KMS-11 (cell line): Measurements from ENCODE around the gene LRP4.

ENCODE experiments used
- H2AFZ ChIP-seq: fragments of 200-600 bp; sonication (generic); 2 replicates; pipeline ENCODE4 v1.6.1; 2016; ENCODE audit warnings: antibody characterized with exemption, mixed run types, low read depth
- H3K27ac ChIP-seq: fragments of 200-600 bp; sonication (generic); 2 replicates; pipeline ENCODE4 v1.6.1; 2016; ENCODE audit warnings: mild to moderate bottlenecking, mixed run types
- H3K27me3 ChIP-seq: fragments of 200-600 bp; sonication (generic); 2 replicates; pipeline ENCODE4 v1.6.1; 2017; ENCODE audit warnings: mild to moderate bottlenecking, low read depth, mixed run types, moderate library complexity; ENCODE audit not compliant: insufficient read depth
- H3K36me3 ChIP-seq: fragments of 200-600 bp; sonication (generic); 2 replicates; pipeline ENCODE4 v1.6.1; 2017; ENCODE audit warnings: mild to moderate bottlenecking, mixed run types; ENCODE audit not compliant: insufficient read depth
- H3K4me1 ChIP-seq: fragments of 200-600 bp; sonication (generic); 2 replicates; pipeline ENCODE4 v1.6.1; 2016; ENCODE audit warnings: mild to moderate bottlenecking, low read depth, mixed run types; ENCODE audit not compliant: poor library complexity, severe bottlenecking
- H3K4me2 ChIP-seq: fragments of 200-600 bp; sonication (generic); 2 replicates; pipeline ENCODE4 v1.7.0; 2016; ENCODE audit warnings: mild to moderate bottlenecking, mixed run types
- H3K4me3 ChIP-seq: fragments of 200-600 bp; sonication (generic); IDR thresholded peaks from 2 replicates; pipeline ENCODE4 v1.6.1; 2017; ENCODE audit warnings: low read depth, low read length, mixed read lengths; ENCODE audit not compliant: insufficient read depth
- H3K79me2 ChIP-seq: fragments of 200-600 bp; sonication (generic); 2 replicates; pipeline ENCODE4 v1.6.1; 2016; ENCODE audit warnings: low read depth, mixed run types; ENCODE audit not compliant: insufficient read depth
- H3K9ac ChIP-seq: fragments of 200-600 bp; sonication (generic); 2 replicates; pipeline ENCODE4 v1.6.1; 2016; ENCODE audit warnings: mild to moderate bottlenecking, mixed run types
- H4K20me1 ChIP-seq: fragments of 200-600 bp; sonication (generic); 2 replicates; pipeline ENCODE4 v1.6.1; 2016; ENCODE audit warnings: mild to moderate bottlenecking, mixed run types; ENCODE audit not compliant: insufficient read depth
- CTCF ChIP-seq: fragments of 200-600 bp; sonication (generic); conservative IDR thresholded peaks from 2 replicates; pipeline ENCODE4 v1.6.1; 2017; ENCODE audit warnings: low read depth, mild to moderate bottlenecking, antibody characterized with exemption, low read length, moderate library complexity, mixed read lengths

LRP4 gene

GRCh38 chr11:46901156-46901555, 17.2 kb downstream of the LRP4 start:
- no peak overlapping the region for H3K9ac ChIP-seq
- no peak overlapping the region for H3K4me2 ChIP-seq
- no peaks in the 10 kb centered on the region for H3K27me3 ChIP-seq
- H2AFZ ChIP-seq, result no peak overlapping the region
- TF ChIP-seq CTCF, result no peak
- no peak overlapping the region for H3K4me3 ChIP-seq
- H3K27ac ChIP-seq, result no peak overlapping the region
- no peaks in the 10 kb centered on the region for H3K36me3 ChIP-seq
- H4K20me1 ChIP-seq, result no peaks in the 10 kb centered on the region
- no peaks in the 10 kb centered on the region for H3K4me1 ChIP-seq
- H3K79me2 ChIP-seq, result no peaks in the 10 kb centered on the region

GRCh38 chr11:46900091-46900746, 18.1 kb downstream of the LRP4 start:
- H3K4me2 ChIP-seq, result no peak overlapping the region
- H3K4me1 ChIP-seq, result no peaks in the 10 kb centered on the region
- no peak overlapping the region for H3K4me3 ChIP-seq
- no peaks in the 10 kb centered on the region for H4K20me1 ChIP-seq
- no peak overlapping the region for H2AFZ ChIP-seq
- H3K79me2 ChIP-seq, result no peaks in the 10 kb centered on the region
- no peak for TF ChIP-seq CTCF
- H3K9ac ChIP-seq, result no peak overlapping the region
- no peaks in the 10 kb centered on the region for H3K36me3 ChIP-seq
- no peak overlapping the region for H3K27ac ChIP-seq
- no peaks in the 10 kb centered on the region for H3K27me3 ChIP-seq

GRCh38 chr11:46899501-46900025, 18.8 kb downstream of the LRP4 start:
- Histone ChIP-seq H3K4me2 (no peak overlapping the region), H4K20me1 (no peaks in the 10 kb centered on the region), H3K4me3 (no peak overlapping the region), H3K36me3 (no peaks in the 10 kb centered on the region), H2AFZ (no peak overlapping the region), H3K27ac (no peak overlapping the region), H3K4me1 (no peaks in the 10 kb centered on the region), H3K27me3 (no peaks in the 10 kb centered on the region), H3K9ac (no peak overlapping the region), H3K79me2 (no peaks in the 10 kb centered on the region)
- no peak for TF ChIP-seq CTCF

GRCh38 chr11:46898396-46899095, 19.8 kb downstream of the LRP4 start:
- no peak overlapping the region for H3K27ac ChIP-seq

More at GRCh38 chr11:46898396-46899095, 19.8 kb downstream of the LRP4 start:
- no peaks in the 10 kb centered on the region for H3K4me1 ChIP-seq
- H3K4me2 ChIP-seq, result no peak overlapping the region
- no peak overlapping the region for H3K4me3 ChIP-seq
- H4K20me1 ChIP-seq, result no peaks in the 10 kb centered on the region
- H2AFZ ChIP-seq, result no peak overlapping the region
- H3K79me2 ChIP-seq, result no peaks in the 10 kb centered on the region
- TF ChIP-seq CTCF, result no peak
- H3K36me3 ChIP-seq, result no peaks in the 10 kb centered on the region
- no peak overlapping the region for H3K9ac ChIP-seq
- H3K27me3 ChIP-seq, result no peaks in the 10 kb centered on the region
